Testis (tissue), 2 donors: Measurements from ENCODE around the gene MAPK9.

Source experiments
- CTCF ChIP-seq, 3 experiments: fragments of 450-650 bp in 2 of 3; fragments of 200-600 bp in 1 of 3; sonication (generic) in 1 of 3; IDR thresholded peaks; one replicate each; pipeline ENCODE4 v1.5.1; 2016 to 2019; ENCODE audit warnings: antibody characterized with exemption in 3 of 3, mild to moderate bottlenecking in 2 of 3, moderate library complexity in 1 of 3
- POLR2A ChIP-seq: fragments of 450-650 bp; IDR thresholded peaks from one replicate; pipeline ENCODE4 v1.6.1; 2017; ENCODE audit warnings: antibody characterized with exemption, mild to moderate bottlenecking, moderate library complexity

GRCh38 chr5:180222056-180222455, 69.8 kb downstream of the MAPK9 start:
- TF ChIP-seq CTCF (IDR thresholded peaks at IDR 0.05) (no peak), POLR2A (no peak)
